ENCODE measurements around the gene CLP1.
"Not testable (repeated sequence)": the region's sequence is repeated elsewhere in the genome, so short reads cannot be mapped to it uniquely, and the experiment has no call there.

CLP1 gene

DNA sequence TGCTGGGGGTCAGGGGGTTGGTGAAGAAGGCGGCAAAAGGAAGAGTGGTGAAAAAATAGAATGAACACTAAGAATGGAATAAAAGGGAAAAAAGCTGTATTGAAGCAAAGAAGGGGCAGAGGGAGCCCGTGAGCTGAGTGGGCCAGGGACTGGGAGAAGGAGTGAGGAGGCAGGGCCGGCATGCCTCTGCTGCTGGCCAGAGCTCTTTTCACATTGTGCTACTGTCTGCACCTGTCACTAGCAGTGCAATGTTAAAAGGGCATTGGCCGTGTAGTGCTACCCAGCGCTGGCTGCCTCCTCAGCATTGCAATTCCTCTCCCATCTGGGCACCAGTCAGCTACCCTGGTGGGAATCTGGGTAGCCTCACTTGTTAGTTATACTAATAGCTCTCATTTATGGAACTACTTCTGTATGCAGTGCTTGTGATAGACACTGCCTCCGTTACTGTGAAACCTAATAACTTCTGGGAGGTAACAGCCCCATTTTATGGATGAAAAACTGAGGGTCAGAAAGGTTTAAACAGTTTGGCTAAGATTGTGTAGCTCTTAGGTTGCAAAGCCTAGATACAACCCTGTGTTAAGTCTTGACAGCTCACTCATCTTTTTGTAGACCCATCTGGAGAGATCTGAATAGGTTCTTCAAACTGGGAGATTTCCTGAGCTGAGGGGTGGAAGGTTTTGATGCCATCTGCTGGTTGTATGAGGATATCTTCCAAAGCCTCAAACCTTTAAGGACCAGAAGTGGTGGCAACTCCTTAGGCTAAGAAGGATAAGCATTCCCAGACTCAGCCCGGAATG lies 16.4 kb upstream of the CLP1 start:
- no peak for DNase-seq

DNA sequence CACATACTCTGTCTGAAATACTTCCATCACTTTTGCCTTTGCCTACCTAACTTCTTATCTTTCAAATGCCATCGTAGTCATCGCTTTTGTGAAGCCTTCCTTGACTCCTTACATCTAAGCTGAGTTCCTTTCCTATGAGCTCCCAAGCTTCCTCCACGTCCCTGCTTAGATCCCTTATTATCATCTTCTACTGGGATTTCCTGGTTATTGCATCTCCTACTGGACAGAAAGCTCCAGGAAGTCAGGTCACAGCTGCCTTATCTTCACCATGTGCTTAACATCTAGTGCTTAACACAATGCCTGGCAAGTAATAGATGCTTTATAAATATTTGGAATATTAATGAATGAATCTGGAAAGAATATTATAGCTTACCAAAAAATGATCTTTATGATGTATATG lies 13.8 kb upstream of the CLP1 start:
- DNase-seq: no peak

- DNase-seq: peak; percentile 84
Measured at GRCh38 chr11:57644748-57645688, 12.5 kb upstream of the CLP1 start.

DNA sequence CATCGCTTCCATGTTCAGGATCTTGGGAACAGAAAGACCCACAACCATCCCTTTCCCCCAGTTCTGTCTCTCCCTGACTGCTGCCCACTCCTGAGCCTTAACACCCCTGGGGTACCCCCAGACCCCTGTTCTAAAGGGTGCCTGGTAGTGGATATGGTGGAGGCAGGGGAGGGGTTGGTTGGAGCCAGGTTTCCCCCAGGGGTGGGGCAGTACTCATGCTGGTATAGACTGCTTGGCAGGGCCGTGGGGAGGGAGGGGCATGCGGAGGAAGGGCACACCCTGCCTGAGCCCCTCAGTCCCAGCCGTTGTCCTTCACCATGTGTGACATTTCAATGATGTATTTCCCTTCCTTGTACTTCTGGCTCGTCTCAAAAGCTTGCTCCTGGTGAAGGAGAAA lies 11.9 kb upstream of the CLP1 start:
- no peak for DNase-seq

DNA sequence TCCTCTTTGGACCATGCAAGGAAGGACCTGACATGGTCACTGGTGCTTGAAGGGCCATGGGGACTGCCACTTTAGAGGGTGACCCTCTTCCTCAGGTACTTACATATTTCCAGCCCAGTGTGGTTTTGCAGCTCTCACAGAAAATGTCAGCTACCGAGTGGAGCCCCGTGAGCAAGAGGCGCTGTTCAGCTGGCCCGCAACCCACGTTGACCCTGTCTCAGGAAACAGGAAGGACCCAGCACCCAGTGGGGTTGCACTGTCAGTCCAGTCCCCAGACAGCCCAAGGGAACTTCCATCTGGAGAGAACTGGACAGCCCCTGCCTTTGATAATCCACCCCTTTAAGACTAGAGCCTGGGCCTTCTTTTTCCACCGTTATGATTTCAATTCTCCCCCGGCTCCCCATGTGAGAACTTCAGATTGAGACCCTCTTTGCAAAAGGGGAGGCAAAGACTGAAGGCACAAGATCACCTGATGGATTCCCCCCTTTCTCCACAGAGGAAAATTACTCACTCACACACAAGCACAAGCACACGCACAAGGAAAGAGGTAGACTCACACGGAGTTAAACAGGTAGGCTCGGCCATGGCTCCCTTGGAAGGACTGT lies 11.3 kb upstream of the CLP1 start:
- no peak for DNase-seq

GRCh38 chr11:57646799-57647303 lies 10.7 kb upstream of the CLP1 start:
- DNase-seq: no peak

GRCh38 chr11:57647372-57647771 lies 10.2 kb upstream of the CLP1 start:
- no peak for DNase-seq

DNA sequence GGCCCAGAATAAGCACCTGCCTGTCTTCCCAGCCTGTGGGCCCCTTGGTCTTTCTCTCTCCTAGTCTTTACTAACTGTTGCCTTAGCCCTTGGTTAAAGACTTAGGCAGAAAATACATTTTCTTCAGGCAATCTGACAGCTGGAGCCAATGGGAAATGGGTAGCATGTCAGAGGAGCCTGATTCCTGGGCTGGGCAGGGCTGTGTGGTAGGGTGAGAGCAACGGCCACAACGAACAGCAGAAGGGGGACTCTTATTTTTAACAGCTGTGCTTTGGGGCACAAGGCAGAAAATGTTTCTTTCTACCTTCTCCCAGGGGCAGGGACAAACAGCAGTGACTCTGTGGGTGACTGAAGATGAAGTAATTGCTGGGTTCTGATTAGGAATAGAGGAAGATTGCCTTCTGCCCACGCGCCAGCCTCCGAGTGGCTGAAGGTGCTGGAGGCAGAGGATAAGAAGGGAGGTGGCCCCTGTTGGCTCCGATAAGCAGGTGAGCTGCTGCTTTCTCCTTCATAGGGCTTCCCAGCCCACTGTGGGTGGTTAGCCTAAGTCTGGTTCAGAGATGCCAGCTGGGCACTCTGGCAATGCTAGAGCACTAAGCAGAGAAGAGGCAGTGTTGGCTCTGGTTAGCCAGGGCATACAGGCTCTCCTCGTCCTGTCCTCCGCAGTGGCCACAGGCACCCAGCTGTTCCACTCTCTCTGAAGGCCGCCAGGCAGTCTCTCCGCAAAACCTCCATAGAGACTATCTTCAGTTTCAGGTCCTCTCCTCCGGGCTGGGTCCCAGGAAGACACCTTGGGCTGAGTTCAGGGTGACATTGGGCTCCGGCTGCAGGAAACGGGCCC lies 9.4 kb upstream of the CLP1 start:
- no peak for DNase-seq

DNA sequence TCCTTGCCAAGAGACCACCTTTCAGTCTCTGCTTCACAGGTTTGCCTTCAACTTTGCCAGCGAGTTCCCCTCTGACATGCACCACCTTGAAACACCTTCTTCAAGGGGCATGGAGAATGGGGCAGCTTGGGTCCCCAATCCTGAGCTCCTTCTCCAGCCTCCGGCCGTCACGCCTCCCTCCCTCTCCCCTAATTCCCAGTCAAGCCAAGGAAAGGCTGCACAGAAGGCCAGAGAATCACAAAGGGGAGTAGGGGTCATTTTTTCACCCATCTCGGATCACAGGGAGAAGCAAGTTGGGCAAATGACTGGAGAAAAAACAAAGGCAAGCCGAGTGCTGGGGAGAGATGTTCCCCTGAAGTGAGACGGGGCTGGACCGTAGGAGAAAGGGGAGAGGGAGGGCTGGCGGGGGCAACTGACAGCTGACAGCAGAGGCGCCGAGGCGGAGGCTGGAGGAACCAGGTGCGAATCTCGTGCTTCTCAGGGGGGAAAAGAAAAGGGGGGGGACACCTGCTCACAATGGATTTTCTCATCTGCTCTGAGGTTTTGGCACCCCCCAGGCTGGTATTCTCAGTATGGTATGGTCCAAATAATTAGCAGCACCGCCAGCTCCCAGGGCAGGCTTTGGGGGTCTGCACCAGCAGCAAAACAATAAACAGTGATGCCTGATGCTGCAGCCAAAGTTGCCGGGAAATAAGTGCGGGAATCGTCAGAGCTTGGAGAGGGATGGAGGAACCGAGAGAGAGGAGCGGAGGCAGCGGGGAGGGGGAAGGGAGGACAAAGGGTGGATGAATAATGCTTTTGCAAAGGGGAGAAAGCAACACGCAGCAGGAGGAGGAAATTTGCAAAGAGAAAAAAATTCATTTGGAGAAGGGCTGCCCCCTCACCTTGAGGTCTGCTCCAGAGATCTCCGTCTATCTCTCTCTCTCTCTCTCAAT lies 8.5 kb upstream of the CLP1 start:
- no peak for DNase-seq

DNA sequence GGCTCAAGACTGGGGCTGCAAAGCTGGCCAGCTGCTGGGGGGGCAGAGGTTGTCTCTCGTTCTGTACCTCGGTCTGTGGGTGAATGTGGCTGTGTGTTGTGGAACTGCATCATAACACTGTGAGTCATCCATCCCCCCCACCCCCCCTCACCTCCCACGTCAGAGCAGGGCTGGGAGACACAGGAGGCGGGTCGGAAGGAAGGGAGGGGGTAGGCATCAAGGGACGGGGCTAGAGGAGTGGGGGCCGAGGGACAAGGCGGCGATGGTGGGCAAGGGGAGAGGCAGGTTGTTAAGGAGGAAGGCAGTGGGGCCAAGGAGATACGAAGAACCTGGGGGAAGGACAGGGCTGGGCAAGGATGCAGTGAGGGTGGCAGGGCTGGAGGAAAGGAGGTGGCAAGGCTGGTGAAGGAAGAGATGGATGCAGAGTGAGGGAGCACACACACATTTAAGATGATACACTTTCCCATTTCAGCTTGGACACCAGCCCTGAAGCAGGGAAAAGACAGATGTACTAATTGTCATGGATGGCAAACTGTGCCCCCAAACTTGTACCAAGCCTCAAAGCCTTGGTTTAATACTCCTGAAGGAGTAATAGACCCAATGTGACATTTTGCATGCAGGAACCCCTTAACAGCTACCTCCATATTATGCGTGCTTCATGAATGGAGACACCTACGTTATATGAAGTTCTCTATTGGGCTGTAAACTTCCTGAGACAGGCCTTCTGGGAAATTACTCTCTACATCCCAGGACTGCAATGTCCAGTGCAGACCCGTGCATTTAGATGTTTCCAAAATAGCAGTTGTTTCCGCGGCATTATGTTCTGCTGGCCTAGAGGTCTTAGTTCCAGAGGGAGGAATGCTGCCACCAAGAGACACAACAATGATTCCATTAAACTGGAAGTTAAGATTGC lies 7.5 kb upstream of the CLP1 start, which contains the start of gene YPEL4:
TSS of gene YPEL4 (minus strand) at position 87 of the 913 bp plus-strand sequence. CDS start 2,805 bp downstream, outside the sequence.
- no peak for DNase-seq

- DNase-seq: no peak
Measured at GRCh38 chr11:57650739-57651090, 6.8 kb upstream of the CLP1 start.

DNA sequence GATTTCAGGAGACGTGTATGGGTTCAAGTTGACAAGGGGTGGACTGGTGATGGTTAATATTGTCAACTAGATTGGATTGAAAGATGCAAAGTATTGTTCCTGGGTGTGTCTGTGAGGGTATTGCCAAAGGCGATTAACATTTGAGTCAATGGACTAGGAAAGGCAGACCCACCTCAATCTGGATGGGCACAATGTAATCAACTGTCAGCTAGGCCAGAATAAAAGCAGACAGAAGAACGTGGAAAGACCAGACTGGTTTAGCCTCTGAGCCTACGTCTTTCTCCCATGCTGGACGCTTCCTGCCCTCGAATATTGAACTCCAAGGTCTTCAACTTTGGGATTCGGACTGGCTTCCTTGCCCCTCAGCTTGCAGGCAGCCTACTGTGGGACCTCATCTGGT lies 6.2 kb upstream of the CLP1 start:
- DNase-seq: no peak

DNA sequence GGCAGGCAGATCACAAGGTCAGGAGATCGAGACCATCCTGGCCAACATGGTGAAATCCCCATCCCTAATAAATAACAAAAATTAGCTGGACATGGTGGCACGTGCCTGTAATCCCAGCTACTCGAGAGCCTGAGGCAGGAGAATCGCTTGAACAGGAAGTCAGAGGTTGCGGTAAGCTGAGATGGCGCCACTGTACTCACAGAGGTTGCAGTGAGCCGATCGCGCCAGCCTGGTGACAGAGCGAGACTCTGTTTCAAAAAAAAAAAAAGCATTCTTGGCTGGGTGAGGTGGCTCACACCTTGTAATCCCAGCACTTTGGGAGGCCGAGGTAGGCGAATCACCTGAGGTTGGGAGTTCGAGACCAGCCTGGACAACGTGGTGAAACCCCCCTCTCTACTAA lies 5.3 kb upstream of the CLP1 start:
- DNase-seq: not testable (repeated sequence)

DNA sequence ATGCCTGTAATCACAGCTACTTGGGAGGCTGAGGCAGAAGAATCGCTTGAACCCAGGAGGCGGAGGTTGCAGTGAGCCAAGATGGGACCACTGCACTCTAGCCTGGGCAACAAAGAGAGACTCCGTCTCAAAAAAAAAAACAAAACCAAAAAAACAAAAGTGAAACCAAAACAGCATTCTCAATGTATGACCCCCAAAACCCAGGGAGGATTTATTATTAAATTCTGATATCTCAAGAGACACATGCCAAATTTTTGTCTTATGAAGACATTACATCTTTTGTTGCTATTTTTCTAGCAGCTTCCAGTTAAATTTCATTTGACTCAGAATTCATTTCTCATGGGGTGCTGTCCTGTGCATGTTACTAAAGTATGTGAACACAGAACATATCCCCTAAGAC lies 4.9 kb upstream of the CLP1 start:
- no peak for DNase-seq

DNA sequence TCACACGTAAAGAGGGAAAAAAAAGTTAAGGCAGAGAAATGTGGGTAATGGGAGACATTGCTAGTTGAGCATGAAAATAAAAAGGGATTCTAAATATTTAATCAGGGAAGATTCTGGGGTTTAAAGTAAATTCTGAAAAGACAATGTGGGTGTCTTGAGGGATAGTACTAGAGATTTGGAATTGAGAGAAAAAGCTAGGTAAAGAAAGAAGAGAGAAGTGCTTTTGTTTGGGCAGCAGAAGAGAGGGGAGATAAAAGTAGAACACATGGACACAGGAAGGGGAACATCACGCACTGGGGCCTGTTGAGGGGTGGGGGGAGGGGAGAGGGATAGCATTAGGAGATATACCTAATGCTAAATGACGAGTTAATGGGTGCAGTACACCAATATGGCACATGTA lies 4.4 kb upstream of the CLP1 start:
- DNase-seq: no peak

GRCh38 chr11:57656885-57657193 lies 723 bp upstream of the CLP1 start:
- DNase-seq: no peak

DNA sequence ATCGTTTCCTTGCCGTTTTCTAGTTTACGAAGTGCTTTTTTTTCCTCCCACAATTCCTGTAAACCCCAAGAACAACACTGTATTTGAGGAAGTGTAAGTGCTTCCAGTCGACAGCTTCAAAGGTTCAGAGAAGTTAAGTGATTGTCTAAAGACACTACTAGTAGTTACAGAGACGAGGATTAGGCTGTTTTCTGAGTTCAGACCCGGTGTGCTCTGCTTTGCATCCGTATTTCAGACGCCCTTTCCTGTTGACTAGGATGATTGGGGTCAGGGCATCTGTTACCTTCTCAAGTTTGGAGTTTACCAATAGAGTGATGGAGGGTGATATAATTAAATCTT lies 430 bp downstream of the CLP1 start:
- DNase-seq: no peak

DNA sequence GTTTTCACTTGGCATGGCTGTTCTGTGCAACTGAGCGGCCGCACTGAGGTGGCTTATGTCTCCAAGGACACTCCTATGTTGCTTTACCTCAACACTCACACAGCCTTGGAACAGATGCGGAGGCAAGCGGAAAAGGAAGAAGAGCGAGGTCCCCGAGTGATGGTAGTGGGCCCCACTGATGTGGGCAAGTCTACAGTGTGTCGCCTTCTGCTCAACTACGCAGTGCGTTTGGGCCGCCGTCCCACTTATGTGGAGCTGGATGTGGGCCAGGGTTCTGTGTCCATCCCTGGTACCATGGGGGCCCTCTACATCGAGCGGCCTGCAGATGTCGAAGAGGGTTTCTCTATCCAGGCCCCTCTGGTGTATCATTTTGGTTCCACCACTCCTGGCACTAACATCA lies 2.1 kb downstream of the CLP1 start:
- DNase-seq: no peak

DNA sequence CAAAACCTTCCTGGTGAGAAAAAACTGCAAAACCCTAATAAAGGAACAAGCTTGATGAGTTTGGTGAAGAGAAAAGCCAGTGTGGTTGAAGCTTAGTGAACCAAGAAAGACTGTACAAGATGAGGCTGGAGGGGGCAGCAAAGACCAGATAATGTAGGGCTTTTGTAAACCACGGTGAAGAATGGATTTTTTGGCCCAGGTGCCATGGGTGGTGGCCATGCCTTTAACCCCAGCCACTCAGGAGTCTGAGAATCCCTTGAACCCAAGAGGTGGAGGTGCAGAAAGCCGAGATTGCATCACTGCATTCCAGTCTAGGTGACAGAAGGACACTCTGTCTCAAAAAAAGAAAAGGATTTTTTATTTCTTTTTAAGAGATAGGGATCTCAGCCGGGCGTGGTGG lies 5.3 kb downstream of the CLP1 start:
- DNase-seq: no peak

GRCh38 chr11:57663975-57664374 lies 6.4 kb downstream of the CLP1 start:
- no peak for DNase-seq

Data from activated CD4-positive, CD25-positive, alpha-beta regulatory T cell treated with anti-CD3 and anti-CD28 coated beads, Interleukin-2, amount 50 U/mL, for 72 hours (primary cell).